SK-N-SH treated with all-trans-retinoic acid at 6 μM for 48 hours (cell line): ENCODE results near the gene RNF114.
"Not testable (repeated sequence)": the region's sequence is repeated elsewhere in the genome, so short reads cannot be mapped to it uniquely, and the experiment has no call there.

Experiments used
- ATAC-seq: fragments of 200-7000 bp; cut with Tn5 transposase; 3 replicates; pipeline ENCODE4 v1.9.1; 2020; ENCODE audit warnings: mild to moderate bottlenecking, moderate library complexity
- BACH2 ChIP-seq: fragments of 250-450 bp; sonication (Bioruptor Pico); IDR thresholded peaks from 2 replicates; pipeline ENCODE4 v1.9.0; 2021; ENCODE audit warnings: mild to moderate bottlenecking, borderline replicate concordance
- CREB5 ChIP-seq: fragments of 250-450 bp; sonication (Bioruptor Pico); IDR thresholded peaks from 2 replicates; pipeline ENCODE4 v1.5.1; 2020; ENCODE audit warnings: low read depth, mild to moderate bottlenecking, moderate library complexity
- CSDC2 ChIP-seq: fragments of 250-450 bp; sonication (Bioruptor Pico); IDR thresholded peaks from 2 replicates; pipeline ENCODE4 v1.5.0; 2020; ENCODE audit warnings: mild to moderate bottlenecking, moderate library complexity
- CSRNP3 ChIP-seq: fragments of 250-450 bp; sonication (Bioruptor Pico); IDR thresholded peaks from 2 replicates; pipeline ENCODE4 v1.5.1; 2021; ENCODE audit warnings: mild to moderate bottlenecking, moderate library complexity
- ESRRG ChIP-seq: fragments of 250-450 bp; sonication (Bioruptor Pico); IDR thresholded peaks from 2 replicates; pipeline ENCODE4 v1.6.1; 2021; ENCODE audit warnings: mild to moderate bottlenecking
- GLIS3 ChIP-seq: fragments of 250-450 bp; sonication (Bioruptor Pico); IDR thresholded peaks from 2 replicates; pipeline ENCODE4 v1.5.0; 2020; ENCODE audit warnings: mild to moderate bottlenecking, moderate library complexity
- ISL1 ChIP-seq: fragments of 250-450 bp; sonication (Bioruptor Pico); IDR thresholded peaks from 2 replicates; pipeline ENCODE4 v2.1.2; 2022; ENCODE audit warnings: mild to moderate bottlenecking, moderate library complexity
- OSR1 ChIP-seq: fragments of 250-450 bp; sonication (Bioruptor Pico); IDR thresholded peaks from 2 replicates; pipeline ENCODE4 v1.8.0; 2022; ENCODE audit warnings: moderate library complexity, mild to moderate bottlenecking, inconsistent platforms
- PATZ1 ChIP-seq: fragments of 250-450 bp; sonication (Bioruptor Pico); IDR thresholded peaks from 2 replicates; pipeline ENCODE4 v1.8.0; 2020; ENCODE audit warnings: mild to moderate bottlenecking, moderate library complexity, borderline replicate concordance
- POU6F1 ChIP-seq: fragments of 250-450 bp; sonication (Bioruptor Pico); IDR thresholded peaks from 2 replicates; pipeline ENCODE4 v1.8.0; 2021; ENCODE audit warnings: low read depth, mild to moderate bottlenecking, moderate library complexity, borderline replicate concordance
- PPARA ChIP-seq: fragments of 250-450 bp; sonication (Bioruptor Pico); IDR thresholded peaks from 2 replicates; pipeline ENCODE4 v1.5.0; 2020; ENCODE audit warnings: mild to moderate bottlenecking, borderline replicate concordance
- RARB ChIP-seq: fragments of 250-450 bp; sonication (Bioruptor Pico); IDR thresholded peaks from 2 replicates; pipeline ENCODE4 v1.8.0; 2021; ENCODE audit warnings: mild to moderate bottlenecking, moderate library complexity
- TCF4 ChIP-seq: fragments of 250-450 bp; sonication (Bioruptor Pico); IDR thresholded peaks from 2 replicates; pipeline ENCODE4 v1.8.0; 2021; ENCODE audit warnings: mild to moderate bottlenecking, moderate library complexity, borderline replicate concordance
- TOX ChIP-seq: fragments of 250-450 bp; sonication (Bioruptor Pico); IDR thresholded peaks from 2 replicates; pipeline ENCODE4 v1.8.0; 2021; ENCODE audit warnings: mild to moderate bottlenecking, moderate library complexity, borderline replicate concordance
- ZNF565 ChIP-seq: fragments of 450-650 bp; formaldehyde crosslinking; conservative IDR thresholded peaks from 2 replicates; pipeline ENCODE4 v1.5.0; 2020; ENCODE audit warnings: low read depth, mild to moderate bottlenecking, moderate library complexity
- ZNF70 ChIP-seq: fragments of 450-650 bp; formaldehyde crosslinking; IDR thresholded peaks from 2 replicates; pipeline ENCODE4 v1.5.0; 2020; ENCODE audit warnings: mild to moderate bottlenecking, moderate library complexity
- TF ChIP-seq, protein P1 (sequence below): fragments of 250-450 bp; sonication (Bioruptor Pico); IDR thresholded peaks from 2 replicates; pipeline ENCODE4 v1.5.0; 2020; ENCODE audit warnings: mild to moderate bottlenecking, moderate library complexity

RNF114 gene

GRCh38 chr20:49970498-49970897, 34.3 kb downstream of the RNF114 start:
- no peak for ATAC-seq
- TF ChIP-seq, protein P1, sequence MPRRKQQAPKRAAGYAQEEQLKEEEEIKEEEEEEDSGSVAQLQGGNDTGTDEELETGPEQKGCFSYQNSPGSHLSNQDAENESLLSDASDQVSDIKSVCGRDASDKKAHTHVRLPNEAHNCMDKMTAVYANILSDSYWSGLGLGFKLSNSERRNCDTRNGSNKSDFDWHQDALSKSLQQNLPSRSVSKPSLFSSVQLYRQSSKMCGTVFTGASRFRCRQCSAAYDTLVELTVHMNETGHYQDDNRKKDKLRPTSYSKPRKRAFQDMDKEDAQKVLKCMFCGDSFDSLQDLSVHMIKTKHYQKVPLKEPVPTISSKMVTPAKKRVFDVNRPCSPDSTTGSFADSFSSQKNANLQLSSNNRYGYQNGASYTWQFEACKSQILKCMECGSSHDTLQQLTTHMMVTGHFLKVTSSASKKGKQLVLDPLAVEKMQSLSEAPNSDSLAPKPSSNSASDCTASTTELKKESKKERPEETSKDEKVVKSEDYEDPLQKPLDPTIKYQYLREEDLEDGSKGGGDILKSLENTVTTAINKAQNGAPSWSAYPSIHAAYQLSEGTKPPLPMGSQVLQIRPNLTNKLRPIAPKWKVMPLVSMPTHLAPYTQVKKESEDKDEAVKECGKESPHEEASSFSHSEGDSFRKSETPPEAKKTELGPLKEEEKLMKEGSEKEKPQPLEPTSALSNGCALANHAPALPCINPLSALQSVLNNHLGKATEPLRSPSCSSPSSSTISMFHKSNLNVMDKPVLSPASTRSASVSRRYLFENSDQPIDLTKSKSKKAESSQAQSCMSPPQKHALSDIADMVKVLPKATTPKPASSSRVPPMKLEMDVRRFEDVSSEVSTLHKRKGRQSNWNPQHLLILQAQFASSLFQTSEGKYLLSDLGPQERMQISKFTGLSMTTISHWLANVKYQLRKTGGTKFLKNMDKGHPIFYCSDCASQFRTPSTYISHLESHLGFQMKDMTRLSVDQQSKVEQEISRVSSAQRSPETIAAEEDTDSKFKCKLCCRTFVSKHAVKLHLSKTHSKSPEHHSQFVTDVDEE (CRISPR knock-in tag), result no peak
- no peak for TF ChIP-seq OSR1
- TF ChIP-seq, all 23 proteins: peak for 0

DNA sequence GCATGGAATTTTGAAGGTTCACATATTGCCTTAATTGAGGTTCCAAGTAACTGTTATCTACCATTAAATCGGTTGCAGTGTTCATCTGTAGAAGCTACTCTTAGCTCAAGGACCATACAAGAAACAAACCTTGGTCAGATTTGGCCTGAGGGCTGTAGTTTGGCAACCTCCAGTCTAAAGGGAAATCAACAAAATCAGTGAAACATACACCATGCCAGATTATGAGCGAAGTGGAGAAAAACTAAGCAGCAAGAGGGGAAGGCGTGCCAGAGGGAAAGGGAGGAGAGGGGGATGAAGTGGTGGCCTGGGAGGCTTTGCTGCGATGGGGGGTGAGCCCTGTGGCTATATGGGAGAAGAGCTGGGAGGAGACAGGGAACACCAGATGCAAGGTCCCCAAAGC, 37.8 kb downstream of the RNF114 start:
- TF ChIP-seq ISL1, result no peak
- no peak for ATAC-seq

DNA sequence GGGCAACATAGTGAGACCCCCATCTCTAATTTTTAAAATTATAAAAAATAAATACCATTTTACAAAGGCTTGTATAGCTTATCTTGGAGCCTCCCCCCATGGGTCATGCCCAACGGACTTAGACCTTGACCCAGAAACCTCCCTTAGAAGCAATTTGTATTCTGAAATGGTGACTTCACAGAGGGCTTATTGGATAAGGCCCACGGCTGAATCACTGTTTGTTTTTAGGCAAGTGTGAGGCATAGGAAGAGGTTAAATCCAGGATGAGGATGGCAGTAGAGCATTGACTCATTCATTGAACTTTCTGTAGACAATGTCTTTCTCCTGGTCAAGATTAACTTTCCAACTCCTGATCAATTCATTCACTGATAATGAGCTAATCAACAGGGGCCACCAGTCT, 40.3 kb downstream of the RNF114 start:
- ATAC-seq, result no peak

GRCh38 chr20:49977740-49978139, 41.5 kb downstream of the RNF114 start:
- ATAC-seq, result not testable (repeated sequence)

More for the DNA sequence above, 40.3 kb downstream of the RNF114 start:
- TF ChIP-seq TOX (CRISPR knock-in tag) (no peak), TCF4 (CRISPR knock-in tag) (no peak), BACH2 (CRISPR knock-in tag) (no peak)
- TF ChIP-seq, protein P1 (CRISPR knock-in tag), result no peak

DNA sequence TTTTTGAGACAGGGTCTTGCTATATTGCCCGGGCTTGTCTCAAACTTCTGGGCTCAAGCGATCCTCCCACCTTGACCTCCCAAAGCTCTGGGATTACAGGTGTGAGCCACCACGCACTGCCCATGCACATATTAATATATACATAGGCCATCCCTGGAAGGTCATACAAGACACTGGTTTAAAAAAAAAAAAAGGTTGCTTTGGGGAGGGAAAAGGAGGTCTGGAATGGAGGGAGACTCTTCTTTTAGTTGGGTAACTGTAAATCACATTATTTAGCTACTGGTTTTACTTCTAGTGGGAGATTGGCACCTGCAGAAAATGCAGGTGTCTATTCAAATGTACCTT, 42.5 kb downstream of the RNF114 start:
- no peak for TF ChIP-seq BACH2 (CRISPR knock-in tag)
- no peak for TF ChIP-seq GLIS3 (CRISPR knock-in tag)
- TF ChIP-seq ISL1, result no peak
- no peak for TF ChIP-seq POU6F1
- TF ChIP-seq ZNF565 (CRISPR knock-in tag), result no peak
- TF ChIP-seq, protein P1 (CRISPR knock-in tag), result no peak
- no peak for TF ChIP-seq CSDC2 (CRISPR knock-in tag)
- TF ChIP-seq CREB5, result no peak
- no peak for TF ChIP-seq RARB (CRISPR knock-in tag)
- TF ChIP-seq CSRNP3 (CRISPR knock-in tag), result no peak
- no peak for TF ChIP-seq ZNF70 (CRISPR knock-in tag)
- TF ChIP-seq ESRRG (CRISPR knock-in tag), result no peak
- no peak for TF ChIP-seq PATZ1 (CRISPR knock-in tag)
- no peak for TF ChIP-seq PPARA
- ATAC-seq, result no peak
